Stimulated activated CD4-positive, alpha-beta T cell treated with anti-CD3 and anti-CD28 coated beads, Interleukin-2, amount 100 ng/mL, for 4 hours (primary cell): ENCODE measurements around the gene LZTR1.
"Not testable (repeated sequence)": the region's sequence is repeated elsewhere in the genome, so short reads cannot be mapped to it uniquely, and the experiment has no call there.

ENCODE experiments used
- DNase-seq: peaks from one replicate; pipeline ENCODE4 v3.0.0-alpha.2; 2020; ENCODE audit warnings: low read depth

LZTR1 gene

GRCh38 chr22:20996598-20997535, 14.8 kb downstream of the LZTR1 start:
- no peak for DNase-seq

DNA sequence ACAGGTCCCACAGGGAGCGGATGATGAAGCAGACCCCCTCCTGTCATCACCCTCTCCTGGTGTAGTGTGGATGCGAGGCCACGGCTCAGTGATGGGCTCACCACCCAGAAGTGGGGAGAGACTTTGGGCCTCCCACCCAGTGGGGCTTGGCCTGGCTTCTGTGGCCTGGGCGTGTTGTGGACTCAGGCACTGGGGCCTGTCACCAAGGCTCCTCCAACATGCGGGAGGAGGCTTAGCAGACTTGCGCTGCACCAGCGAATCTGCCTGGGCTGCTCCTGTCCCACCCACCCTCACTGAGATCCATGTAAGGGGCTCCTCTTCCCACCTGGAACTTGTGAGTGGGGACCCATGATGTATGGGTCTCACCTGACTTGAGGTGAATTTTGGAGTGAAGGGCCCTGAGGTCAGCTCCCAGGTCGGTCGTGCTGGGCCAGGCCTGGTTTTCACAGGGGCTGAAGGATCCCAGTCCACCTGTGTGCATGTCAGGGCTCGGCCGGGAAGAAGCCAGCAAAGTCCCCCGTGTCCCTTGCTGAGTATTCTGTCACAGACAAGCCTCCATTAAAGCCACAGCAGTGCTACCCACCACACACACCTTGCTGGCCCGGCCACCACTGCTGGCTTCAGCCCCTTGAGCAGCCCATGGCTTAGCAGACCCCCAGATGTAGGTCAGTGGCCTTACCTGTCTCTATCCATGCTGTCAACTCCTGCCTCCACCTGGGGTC, 15.6 kb downstream of the LZTR1 start:
- DNase-seq: no peak

DNA sequence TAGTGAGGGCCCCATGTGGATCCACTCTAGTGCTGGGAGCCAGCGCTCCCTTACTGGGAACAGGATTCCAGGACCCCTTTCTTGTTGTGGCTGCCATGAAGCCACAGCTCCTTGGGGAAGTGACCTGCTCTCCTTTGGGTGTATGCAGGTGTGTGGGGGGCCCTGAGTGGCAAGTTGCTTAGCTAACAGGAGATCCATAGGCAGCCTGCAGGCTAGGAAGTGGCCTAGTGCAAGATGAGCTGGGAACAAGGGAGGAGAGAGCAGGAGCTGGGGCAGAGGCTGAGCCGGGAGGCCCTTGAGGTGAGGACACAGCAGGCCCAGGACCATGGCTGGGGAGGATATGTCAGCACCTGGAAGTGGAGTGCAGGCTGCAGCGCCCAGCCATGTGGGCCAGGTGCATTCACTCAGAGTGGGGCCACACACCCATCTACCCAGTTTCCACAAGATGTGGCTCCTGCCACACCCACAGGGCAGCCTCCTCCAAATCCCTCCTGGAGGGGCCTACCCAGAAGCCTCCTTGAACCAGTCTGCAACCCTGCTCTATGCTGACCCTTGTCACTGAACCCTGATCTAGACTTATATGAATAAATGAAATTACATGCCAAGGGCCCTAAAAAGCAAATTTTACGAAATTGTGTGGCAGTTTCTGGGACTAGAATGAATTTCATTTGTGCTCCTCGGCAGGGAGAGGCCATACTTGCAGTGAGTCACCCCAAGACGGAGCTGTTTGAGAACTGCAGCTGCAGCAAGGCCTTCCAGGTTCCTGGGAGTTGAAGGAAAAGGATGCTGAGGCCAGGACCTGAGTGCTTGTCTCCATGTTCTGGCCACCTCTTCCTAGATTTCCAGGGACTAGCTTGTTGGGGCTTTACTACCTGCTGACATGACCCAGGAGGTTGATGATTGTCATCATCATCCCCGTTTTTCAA, 16.6 kb downstream of the LZTR1 start:
- DNase-seq: no peak

- no peak for DNase-seq
Measured at GRCh38 chr22:20999350-21000206, 17.5 kb downstream of the LZTR1 start.

- DNase-seq: no peak
Measured at GRCh38 chr22:21000207-21000986, 18.3 kb downstream of the LZTR1 start.

DNA sequence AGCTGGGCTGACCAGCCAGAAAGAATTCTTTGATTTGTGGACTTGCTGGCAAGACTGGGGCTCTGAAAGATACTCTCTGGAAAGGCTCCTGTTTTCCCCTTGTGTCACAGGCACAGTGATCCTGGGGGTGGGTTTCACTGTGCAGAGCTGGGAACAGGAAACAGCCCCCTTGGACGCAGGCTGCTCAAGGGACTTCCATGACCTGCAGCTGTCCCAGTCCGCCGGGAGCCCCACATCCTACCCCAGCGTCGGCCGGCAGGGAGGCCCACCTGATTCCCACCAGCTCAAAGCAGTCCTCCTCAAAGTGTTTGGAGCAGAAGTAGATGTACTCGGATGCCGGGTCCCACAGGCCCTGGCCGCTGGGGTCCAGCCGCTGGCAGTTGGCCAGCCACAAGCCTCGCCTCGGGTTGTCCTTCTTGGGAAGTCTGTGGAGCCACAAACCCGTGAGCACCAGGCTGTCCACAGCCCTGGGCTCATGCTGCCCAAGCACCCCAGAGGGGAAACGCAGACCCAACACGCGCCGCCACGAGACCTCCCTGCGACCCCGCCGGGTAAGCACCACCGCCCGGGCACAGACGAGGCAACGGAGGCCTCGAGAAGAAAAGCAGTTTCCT, 19.0 kb downstream of the LZTR1 start:
- DNase-seq: no peak

DNA sequence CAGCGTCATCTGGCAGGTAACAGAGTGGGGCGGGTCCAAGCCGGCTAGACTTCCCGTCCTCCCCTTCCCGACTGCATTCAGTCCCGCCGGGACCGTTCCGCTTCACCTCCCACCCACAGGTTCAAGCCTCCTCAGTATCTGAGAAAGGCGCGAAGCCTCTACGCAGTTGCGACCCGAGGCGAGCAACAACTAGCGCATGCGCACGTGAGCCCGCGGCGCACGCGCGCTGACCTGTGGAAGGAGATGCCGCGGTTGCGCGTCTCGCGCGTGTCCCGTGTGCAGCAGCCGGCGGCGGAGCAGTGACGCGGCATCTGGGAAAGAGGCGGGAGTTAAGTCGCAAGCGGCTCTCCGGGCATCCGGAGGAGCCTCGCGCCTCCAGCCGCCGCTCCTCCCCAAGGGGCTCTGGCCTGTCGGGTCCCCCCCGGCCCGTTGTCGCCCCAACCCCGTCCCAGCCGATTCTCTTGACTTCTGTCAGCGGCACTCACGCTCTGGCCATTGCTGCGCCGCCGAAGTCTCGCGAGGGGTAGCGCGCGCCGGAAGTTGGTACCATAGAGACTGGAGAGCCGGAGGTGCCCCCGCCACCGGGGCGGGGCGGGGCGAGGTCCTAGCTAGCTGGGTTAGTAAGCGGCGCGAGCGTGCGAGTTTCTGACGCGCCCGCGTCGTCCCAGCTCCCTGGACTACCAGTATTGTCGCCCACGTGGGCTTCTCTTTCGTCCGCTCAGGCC, 19.7 kb downstream of the LZTR1 start, which contains the start of gene THAP7:
Gene THAP7 (minus strand): TSS at position 518 of the 725 bp plus-strand sequence. CDS start 207 bp downstream, at position 311.
- peak; percentile 97 for DNase-seq

GRCh38 chr22:21003782-21004181, 21.7 kb downstream of the LZTR1 start:
- DNase-seq: no peak

DNA sequence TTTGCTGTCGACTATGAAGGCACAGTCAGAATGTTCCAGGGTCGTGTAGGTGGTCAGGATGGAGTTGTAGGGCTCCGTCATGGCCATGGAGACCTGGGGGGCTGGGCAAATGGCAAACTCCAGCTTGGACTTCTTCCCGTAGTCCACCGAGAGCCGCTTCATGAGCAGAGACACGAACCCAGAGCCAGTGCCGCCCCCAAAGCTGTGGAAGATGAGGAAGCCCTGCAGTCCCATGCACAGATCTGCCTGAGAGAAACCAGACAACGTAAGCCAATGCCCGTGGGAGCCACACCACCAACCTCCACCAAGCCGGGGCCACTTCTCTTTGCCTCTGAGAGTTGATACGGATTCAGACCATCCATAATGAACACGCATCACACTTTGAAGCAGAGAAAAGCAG, 27.1 kb downstream of the LZTR1 start:
- not testable (repeated sequence) for DNase-seq

DNA sequence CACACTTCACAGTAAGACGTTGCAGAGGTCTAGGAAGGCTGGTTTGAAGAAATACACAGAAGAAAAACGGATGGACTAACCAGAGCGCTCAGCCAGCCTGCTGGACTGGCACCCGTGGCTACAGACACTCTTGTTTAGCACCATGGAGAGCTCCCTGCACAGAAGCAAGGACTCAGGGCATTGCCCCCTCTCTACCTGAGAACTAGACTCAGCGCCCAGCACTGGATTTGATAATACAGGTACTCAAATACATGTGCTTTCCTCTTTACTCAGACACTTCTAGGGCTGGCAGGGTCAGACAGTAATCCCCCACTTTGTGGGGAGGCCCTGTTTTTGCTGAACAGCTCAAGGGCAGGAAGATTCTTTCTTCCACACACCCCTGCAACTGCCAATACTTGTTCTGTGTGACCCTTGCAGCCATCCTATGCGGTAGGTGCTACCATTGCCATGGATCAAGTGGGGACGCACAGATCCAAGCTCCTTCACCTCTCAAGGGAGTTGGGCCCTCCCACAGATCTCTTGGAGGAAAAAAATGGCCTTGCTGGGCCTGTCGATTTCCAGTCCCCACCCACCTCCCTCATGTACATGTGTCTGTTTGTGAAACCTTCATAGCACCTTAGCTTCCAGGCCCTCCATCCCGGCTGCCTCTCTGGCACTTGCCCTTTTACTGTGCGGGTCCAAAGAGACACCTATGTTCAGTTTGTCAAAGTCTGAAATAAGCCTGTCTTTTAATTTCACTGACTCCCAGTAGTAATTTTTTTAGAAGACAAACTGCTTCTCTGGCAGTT, 27.7 kb downstream of the LZTR1 start:
- no peak for DNase-seq

GRCh38 chr22:21010426-21011113, 28.5 kb downstream of the LZTR1 start:
- no peak for DNase-seq

GRCh38 chr22:21012446-21013407, 30.6 kb downstream of the LZTR1 start:
- DNase-seq: no peak

- DNase-seq: no peak
Measured at GRCh38 chr22:21013657-21014201, 31.6 kb downstream of the LZTR1 start.

- DNase-seq: peak; percentile 55
Measured at GRCh38 chr22:21014202-21014725, 32.2 kb downstream of the LZTR1 start.

DNA sequence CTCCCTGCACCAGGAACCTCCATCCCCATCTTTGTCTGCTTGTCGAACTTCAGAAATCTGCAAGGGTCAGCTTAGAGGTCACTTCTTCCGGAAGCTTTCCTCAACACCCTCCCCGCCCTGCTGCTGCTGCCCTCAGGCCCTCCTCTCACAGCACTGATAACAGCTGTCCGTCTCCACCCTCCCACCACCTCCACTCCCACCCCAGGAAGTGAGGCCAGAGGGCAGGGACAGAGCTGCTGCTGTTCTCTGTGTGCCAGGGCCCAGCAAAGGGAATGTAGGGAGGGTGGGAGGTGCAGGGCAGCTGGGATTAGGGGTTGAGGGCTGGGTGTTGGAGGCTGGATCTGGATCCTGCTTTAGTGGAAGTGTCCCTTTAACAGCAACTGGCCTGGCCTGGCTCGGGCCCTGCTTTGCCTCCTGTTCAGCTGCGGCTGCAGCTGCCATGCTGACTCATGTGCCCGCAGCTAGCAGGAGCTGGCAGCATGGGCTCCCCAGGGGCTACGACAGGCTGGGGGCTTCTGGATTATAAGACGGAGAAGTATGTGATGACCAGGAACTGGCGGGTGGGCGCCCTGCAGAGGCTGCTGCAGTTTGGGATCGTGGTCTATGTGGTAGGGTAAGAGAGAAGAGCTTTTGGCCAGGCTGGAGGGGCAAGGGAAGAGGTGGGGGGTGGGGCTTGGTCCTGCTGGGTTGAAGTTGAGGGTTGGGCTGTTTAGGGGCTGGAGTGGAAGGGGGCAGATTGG, 32.8 kb downstream of the LZTR1 start, which contains the start of gene P2RX6:
Gene P2RX6 (plus strand): TSS at position 440 of the 740 bp plus-strand sequence. CDS start 10 bp downstream, at position 450.
- no peak for DNase-seq
